HepG2 (cell line): ENCODE measurements around the gene ANP32B. TPM values are rescaled to one million over a fixed set of nuclear protein-coding genes. Genes with fewer than 3 reads are reported as not detected.

Experiments used
- FOXP4 ChIP-seq: sonication (generic); formaldehyde crosslinking; IDR thresholded peaks from 2 replicates; pipeline ENCODE4 v1.4.0; 2020; ENCODE audit warnings: missing genetic modification reagents
- GMEB2 ChIP-seq: IDR thresholded peaks from 2 replicates; pipeline ENCODE4 v1.6.1; 2016; ENCODE audit warnings: missing biosample characterization, missing genetic modification reagents, low read depth
- HNF1A ChIP-seq, 2 experiments: sonication (generic) in 1 of 2; formaldehyde crosslinking in 1 of 2; IDR thresholded peaks; 2 replicates each; pipeline versions ENCODE4 v1.4.0 to v1.6.1; 2016 to 2020; ENCODE audit warnings: borderline replicate concordance in 1 of 2, low read depth in 1 of 2, mild to moderate bottlenecking in 1 of 2, missing genetic modification reagents in 1 of 2
- KDM2A ChIP-seq: sonication (generic); formaldehyde crosslinking; IDR thresholded peaks from 2 replicates; pipeline ENCODE4 v1.4.0; 2020; ENCODE audit warnings: low read depth, missing genetic modification reagents, borderline replicate concordance
- KDM6A ChIP-seq: IDR thresholded peaks from 2 replicates; pipeline ENCODE4 v1.6.1; 2016; ENCODE audit warnings: low read depth
- NFATC3 ChIP-seq: sonication (generic); formaldehyde crosslinking; IDR thresholded peaks from 2 replicates; pipeline ENCODE4 v1.5.1; 2020; ENCODE audit warnings: mild to moderate bottlenecking, missing genetic modification reagents
- ZBTB2 ChIP-seq: sonication (generic); formaldehyde crosslinking; IDR thresholded peaks from 2 replicates; pipeline ENCODE4 v1.8.0; 2022; ENCODE audit warnings: low read depth, missing genetic modification reagents
- ZBTB39 ChIP-seq: sonication (generic); formaldehyde crosslinking; IDR thresholded peaks from 2 replicates; pipeline ENCODE4 v1.5.0; 2020; ENCODE audit warnings: missing genetic modification reagents
- ZEB1 ChIP-seq: IDR thresholded peaks from 2 replicates; pipeline ENCODE4 v1.6.1; 2012; ENCODE audit warnings: mild to moderate bottlenecking, low read depth, inconsistent platforms; ENCODE audit not compliant: insufficient replicate concordance
- ZNF572 ChIP-seq: sonication (generic); formaldehyde crosslinking; IDR thresholded peaks from 2 replicates; pipeline ENCODE4 v1.5.1; 2020; ENCODE audit warnings: mild to moderate bottlenecking, missing genetic modification reagents
- ZNF674 ChIP-seq: sonication (generic); formaldehyde crosslinking; IDR thresholded peaks from 2 replicates; pipeline ENCODE4 v1.5.0; 2020; ENCODE audit warnings: low read depth, mild to moderate bottlenecking, missing genetic modification reagents
- ZXDC ChIP-seq: sonication (generic); formaldehyde crosslinking; IDR thresholded peaks from 2 replicates; pipeline ENCODE4 v1.5.0; 2020; ENCODE audit warnings: mild to moderate bottlenecking, missing genetic modification reagents
- polyA plus RNA-seq, 8 experiments: library from polyadenylated mRNA; depleted of rRNA in 3 of 8; stranded (reverse) in 7 of 8; unstranded in 1 of 8; fragments of >200 nt; fragmentation: Illumina TruSeq in 4 of 8; extraction: Trizol in 4 of 8; gene quantifications; 2 replicates each; pipeline versions ENCODE4 v1.2.1 to v1.2.3, GENCODE V29; 2011 to 2016; ENCODE audit warnings: low read depth in 4 of 8, missing spikeins in 1 of 8, mixed read lengths in 1 of 8; ENCODE audit not compliant: insufficient read depth in 1 of 8
- total RNA-seq, 5 experiments: library from RNA; depleted of rRNA; stranded (reverse); fragments of >200 nt; fragmentation: Illumina TruSeq; extraction: Trizol; gene quantifications; 2 replicates each; pipeline ENCODE4 v1.2.3, GENCODE V29; 2016; ENCODE audit warnings: low read depth in 1 of 5

The ANP32B gene
- total and polyA plus RNA-seq, 2 of the 13 experiments (the other 11 are each of a cell fraction or from before 2014, with no cell fraction given) = 22.1 to 37.5 TPM

GRCh38 chr9:98056269-98057137 is 73.4 kb downstream of the ANP32B start, which contains the start of gene NANS (continued):
- TF ChIP-seq ZBTB39 (CRISPR knock-in tag) = no peak
- peak; percentile 93 for TF ChIP-seq KDM2A (CRISPR knock-in tag)
- no peak for TF ChIP-seq ZEB1
- no peak for TF ChIP-seq ZXDC (CRISPR knock-in tag)
- TF ChIP-seq ZNF674 (CRISPR knock-in tag) = no peak
- no peak for TF ChIP-seq NFATC3 (CRISPR knock-in tag)
- no peak for TF ChIP-seq KDM6A (CRISPR knock-in tag)
- TF ChIP-seq FOXP4 (CRISPR knock-in tag) = peak; percentile 2
- 0 out of 2 replicates have a peak, but pooled peaks have one; percentile 32 for TF ChIP-seq ZBTB2 (CRISPR knock-in tag)
- no peak for TF ChIP-seq HNF1A (IDR thresholded peaks at IDR 0.05; ENCODE audit: low read depth)
- TF ChIP-seq HNF1A (CRISPR knock-in tag; IDR thresholded peaks at IDR 0.05; ENCODE audit: borderline replicate concordance) = peak; percentile 64; the same call in 1 of the 2 replicates
- TF ChIP-seq ZNF572 = no peak
- peak; percentile 63; the same call in 1 of the 2 replicates for TF ChIP-seq GMEB2 (CRISPR knock-in tag)
